DND-41 (cell line): ENCODE results near the gene PPP1R16B.

Source experiments
- ATAC-seq: fragments of 200-7000 bp; cut with Tn5 transposase; 3 replicates; pipeline ENCODE4 v1.9.1; 2021; ENCODE audit warnings: low read depth; ENCODE audit not compliant: insufficient read depth
- DNase-seq: peaks from one replicate; pipeline ENCODE4 v3.0.0-alpha.2; 2020
- H2AFZ ChIP-seq: 2 replicates; pipeline ENCODE4 v1.6.0; 2012; ENCODE audit warnings: low read depth, low read length
- H3K27ac ChIP-seq: 2 replicates; pipeline ENCODE4 v1.5.1; 2012; ENCODE audit warnings: low read length, inconsistent platforms
- H3K27me3 ChIP-seq: fragments of 200-600 bp; sonication (generic); 2 replicates; pipeline ENCODE4 v1.6.0; 2012; ENCODE audit warnings: low read length, mild to moderate bottlenecking, inconsistent platforms; ENCODE audit not compliant: insufficient read depth, poor library complexity
- H3K36me3 ChIP-seq: 2 replicates; pipeline ENCODE4 v1.5.1; 2012; ENCODE audit warnings: low read length, inconsistent platforms; ENCODE audit not compliant: insufficient read depth
- H3K4me1 ChIP-seq: 2 replicates; pipeline ENCODE4 v1.5.1; 2012; ENCODE audit warnings: mild to moderate bottlenecking, low read length; ENCODE audit not compliant: insufficient read depth
- H3K4me2 ChIP-seq: 2 replicates; pipeline ENCODE4 v1.6.0; 2012; ENCODE audit warnings: mild to moderate bottlenecking, moderate library complexity, low read length, inconsistent platforms; ENCODE audit not compliant: insufficient read depth
- H3K4me3 ChIP-seq, 2 experiments: fragments of 200-600 bp in 1 of 2; shearing (Covaris generic) in 1 of 2; 2 replicates each; pipeline ENCODE4 v1.5.1; 2012 to 2016; ENCODE audit warnings: inconsistent platforms in 2 of 2, low read length in 2 of 2, mild to moderate bottlenecking in 2 of 2, low read depth in 1 of 2, moderate library complexity in 1 of 2
- H3K79me2 ChIP-seq: 2 replicates; pipeline ENCODE4 v1.6.0; 2012; ENCODE audit warnings: low read length, inconsistent platforms; ENCODE audit not compliant: insufficient read depth
- H3K9ac ChIP-seq: 2 replicates; pipeline ENCODE4 v1.6.0; 2012; ENCODE audit warnings: low read depth, mild to moderate bottlenecking, inconsistent platforms, low read length, moderate library complexity
- H3K9me3 ChIP-seq: 2 replicates; pipeline ENCODE4 v1.5.1; 2012; ENCODE audit warnings: low read length, moderate library complexity, mild to moderate bottlenecking, inconsistent platforms; ENCODE audit not compliant: insufficient read depth, severe bottlenecking
- H4K20me1 ChIP-seq: 2 replicates; pipeline ENCODE4 v1.6.0; 2012; ENCODE audit warnings: low read length; ENCODE audit not compliant: insufficient read depth
- EZH2 ChIP-seq: IDR thresholded peaks from 3 replicates; pipeline ENCODE4 v1.6.1; 2012; ENCODE audit warnings: borderline replicate concordance, low read depth, mild to moderate bottlenecking, moderate library complexity, low read length, inconsistent platforms; ENCODE audit not compliant: severe bottlenecking
- TF ChIP-seq, protein P1 (sequence below): IDR thresholded peaks from 2 replicates; pipeline ENCODE4 v1.5.1; 2012; ENCODE audit warnings: borderline replicate concordance, low read length, moderate library complexity, mild to moderate bottlenecking; ENCODE audit not compliant: poor library complexity, severe bottlenecking; ENCODE audit errors: extremely low read depth

The PPP1R16B gene

DNA sequence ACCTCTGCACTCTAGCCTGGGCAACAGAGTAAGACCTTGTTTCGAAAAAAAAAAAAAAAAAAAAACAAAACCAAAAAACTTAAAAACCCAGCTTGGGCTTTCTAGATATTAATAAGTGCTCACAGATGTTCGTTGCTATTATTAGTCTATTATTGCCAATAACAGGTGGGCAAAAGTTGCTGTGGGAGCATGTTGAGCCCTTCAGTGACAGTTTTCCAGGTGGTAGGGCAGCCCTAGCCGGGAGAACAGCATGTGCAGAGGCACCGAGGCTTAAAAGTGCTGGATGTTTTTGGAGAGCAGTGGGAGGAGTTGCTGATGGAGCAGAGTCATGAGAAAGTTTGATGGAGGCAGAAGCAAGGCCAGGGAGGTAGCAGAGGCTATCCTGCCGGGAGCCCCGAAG, 4.4 kb downstream of the PPP1R16B start:
- H3K9me3 ChIP-seq: no peaks in the 10 kb centered on the region
- no peak overlapping the region for H3K9ac ChIP-seq
- H3K36me3 ChIP-seq: no peaks in the 10 kb centered on the region
- H3K4me1 ChIP-seq: peaks cover 35% of the 10 kb centered on the region
- no peak overlapping the region for H3K27ac ChIP-seq
- no peaks in the 10 kb centered on the region for H4K20me1 ChIP-seq
- ATAC-seq: no peak
- DNase-seq: no peak
- TF ChIP-seq EZH2: no peak
- TF ChIP-seq, protein P1, sequence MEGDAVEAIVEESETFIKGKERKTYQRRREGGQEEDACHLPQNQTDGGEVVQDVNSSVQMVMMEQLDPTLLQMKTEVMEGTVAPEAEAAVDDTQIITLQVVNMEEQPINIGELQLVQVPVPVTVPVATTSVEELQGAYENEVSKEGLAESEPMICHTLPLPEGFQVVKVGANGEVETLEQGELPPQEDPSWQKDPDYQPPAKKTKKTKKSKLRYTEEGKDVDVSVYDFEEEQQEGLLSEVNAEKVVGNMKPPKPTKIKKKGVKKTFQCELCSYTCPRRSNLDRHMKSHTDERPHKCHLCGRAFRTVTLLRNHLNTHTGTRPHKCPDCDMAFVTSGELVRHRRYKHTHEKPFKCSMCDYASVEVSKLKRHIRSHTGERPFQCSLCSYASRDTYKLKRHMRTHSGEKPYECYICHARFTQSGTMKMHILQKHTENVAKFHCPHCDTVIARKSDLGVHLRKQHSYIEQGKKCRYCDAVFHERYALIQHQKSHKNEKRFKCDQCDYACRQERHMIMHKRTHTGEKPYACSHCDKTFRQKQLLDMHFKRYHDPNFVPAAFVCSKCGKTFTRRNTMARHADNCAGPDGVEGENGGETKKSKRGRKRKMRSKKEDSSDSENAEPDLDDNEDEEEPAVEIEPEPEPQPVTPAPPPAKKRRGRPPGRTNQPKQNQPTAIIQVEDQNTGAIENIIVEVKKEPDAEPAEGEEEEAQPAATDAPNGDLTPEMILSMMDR: no peak
- H3K79me2 ChIP-seq: no peaks in the 10 kb centered on the region
- H3K4me2 ChIP-seq: no peak overlapping the region
- no peak overlapping the region for H3K4me3 ChIP-seq
- peaks cover 12% of the 10 kb centered on the region for H3K27me3 ChIP-seq
- no peak overlapping the region for H2AFZ ChIP-seq

DNA sequence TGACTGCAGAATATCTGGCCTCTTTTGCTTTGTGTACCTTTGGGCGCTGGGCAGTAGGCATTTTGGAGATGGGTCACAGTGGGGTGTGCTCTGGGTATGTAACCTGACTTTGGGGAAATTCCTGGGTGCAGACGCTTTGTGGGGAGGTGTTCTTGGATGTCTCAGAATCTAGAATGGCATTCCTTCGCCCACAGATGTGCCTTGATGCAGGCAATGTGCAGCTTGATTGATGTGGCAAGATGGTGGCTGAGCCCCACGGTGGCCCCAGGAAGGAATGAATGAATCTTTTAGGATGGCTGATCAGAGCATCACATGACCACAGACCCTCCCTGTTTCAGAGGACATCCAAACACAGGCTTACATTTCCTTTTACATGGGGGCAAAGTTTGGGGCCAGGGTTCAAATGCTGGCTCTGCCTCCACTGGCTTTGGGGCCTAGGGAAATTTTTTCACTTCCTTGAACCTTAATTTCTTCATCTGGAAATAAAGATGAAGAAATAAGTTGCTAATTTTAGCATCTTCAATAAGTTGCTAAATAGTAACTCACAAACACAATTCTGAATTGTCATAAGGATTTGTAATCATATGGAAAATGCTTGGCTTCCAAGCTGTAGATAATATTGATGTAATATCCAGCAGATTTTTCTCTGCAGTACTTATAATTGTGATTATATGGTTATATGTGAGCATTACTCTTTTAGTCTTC, 5.6 kb downstream of the PPP1R16B start:
- Histone ChIP-seq H3K79me2 (no peaks in the 10 kb centered on the region), H3K36me3 (no peaks in the 10 kb centered on the region), H3K4me1 (peaks cover 24% of the 10 kb centered on the region), H3K9me3 (no peaks in the 10 kb centered on the region), H3K4me2 (no peak overlapping the region), H4K20me1 (no peaks in the 10 kb centered on the region), H2AFZ (no peak overlapping the region), H3K9ac (no peak overlapping the region), H3K27ac (no peak overlapping the region), H3K27me3 (peaks cover 7% of the 10 kb centered on the region), H3K4me3 (no peak overlapping the region)
- ATAC-seq (no peak), DNase-seq (no peak)
- no peak for TF ChIP-seq EZH2
- TF ChIP-seq, protein P1: no peak

DNA sequence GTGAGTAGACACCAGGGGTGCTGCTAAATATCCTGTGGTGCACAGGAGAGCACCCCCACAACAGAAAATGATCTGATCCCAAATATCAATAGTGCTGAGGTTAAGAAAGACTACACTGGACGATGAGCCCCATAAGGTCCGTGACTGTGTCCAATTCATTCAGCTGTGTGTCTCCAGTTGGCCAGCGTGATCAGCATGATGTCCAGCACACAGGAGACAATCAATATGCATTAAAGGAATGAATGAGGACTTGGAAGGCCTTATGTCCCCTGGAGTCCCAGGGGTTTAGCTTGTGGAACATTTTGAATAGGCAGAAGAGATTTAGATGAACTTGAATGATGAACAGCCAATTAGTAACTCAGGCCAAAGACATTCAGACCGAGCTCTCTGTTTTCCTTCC, 6.3 kb downstream of the PPP1R16B start:
- H3K9me3 ChIP-seq: no peaks in the 10 kb centered on the region
- H4K20me1 ChIP-seq: no peaks in the 10 kb centered on the region
- H3K9ac ChIP-seq: no peak overlapping the region
- no peak overlapping the region for H3K27ac ChIP-seq
- no peak overlapping the region for H2AFZ ChIP-seq
- DNase-seq (no peak), ATAC-seq (no peak)
- H3K4me2 ChIP-seq: no peak overlapping the region
- H3K27me3 ChIP-seq: no peaks in the 10 kb centered on the region
- peaks cover 17% of the 10 kb centered on the region for H3K4me1 ChIP-seq
- no peak overlapping the region for H3K4me3 ChIP-seq
- TF ChIP-seq, protein P1: no peak
- TF ChIP-seq EZH2: no peak
- no peaks in the 10 kb centered on the region for H3K79me2 ChIP-seq
- H3K36me3 ChIP-seq: no peaks in the 10 kb centered on the region
